Right cardiac atrium (tissue), 5 donors: Measurements from ENCODE around the gene LIMS4. TPM values are rescaled to one million over a fixed set of nuclear protein-coding genes. Genes with fewer than 3 reads are reported as not detected.
"Not testable (repeated sequence)": the region's sequence is repeated elsewhere in the genome, so short reads cannot be mapped to it uniquely, and the experiment has no call there.

Experiments used
- ATAC-seq, 2 donors: fragments of 200-7000 bp; cut with Tn5 transposase; one replicate each; pipeline versions ENCODE4 v1.8.0 to v1.9.1; 2020; ENCODE audit warnings: moderate library complexity in 2 of 2, mild to moderate bottlenecking in 1 of 2
- DNase-seq, 3 donors: peaks; one replicate each; pipeline ENCODE4 v3.0.0-alpha.2; 2020
- H3K27ac ChIP-seq: one replicate; pipeline ENCODE4 v1.5.1; 2013; ENCODE audit warnings: mild to moderate bottlenecking, low read length, control low read depth, moderate library complexity
- H3K27me3 ChIP-seq: one replicate; pipeline ENCODE4 v1.6.1; 2013; ENCODE audit not compliant: control insufficient read depth, insufficient read depth
- H3K4me1 ChIP-seq: one replicate; pipeline ENCODE4 v1.6.1; 2013; ENCODE audit warnings: low read length; ENCODE audit not compliant: control insufficient read depth, insufficient read depth
- H3K4me3 ChIP-seq: one replicate; pipeline ENCODE4 v1.5.1; 2013; ENCODE audit warnings: low read length, control low read depth
- H3K9me3 ChIP-seq: one replicate; pipeline ENCODE4 v1.6.1; 2013; ENCODE audit warnings: low read length; ENCODE audit not compliant: control insufficient read depth
- WGBS: extraction: QIAGEN DNeasy Blood & Tissue Kit; methylation state at CpG from one replicate; pipeline ENCODE4 v1.1.7; 2013; 5-methylcytosine and 5-hydroxymethylcytosine counted together
- intact Hi-C, 4 donors: fragments of 100-400 bp; cut with DNase I; formaldehyde crosslinking; loops; one replicate each; pipeline versions ENCODE4 v1.11.0 to v1.14.0; 2022 to 2023
- polyA plus RNA-seq: library from polyadenylated mRNA; stranded (reverse); fragments of 200-250 nt; gene quantifications from one replicate; pipeline ENCODE4 v1.2.3, GENCODE V29; 2013
- total RNA-seq, 4 donors: library from RNA; stranded (reverse); fragmentation: NEBNext Ultra II Directional; extraction: Animal tissue kit (Norgen Biotek cat#: 25700); gene quantifications; one replicate each; pipeline ENCODE4 v1.2.1, GENCODE V29; 2021
- donor health status: healthy with polysubstance abuse.
- donor health status: DM: no; HTN: yes; CAD: no.
- donor health status: DM: no; HTN: no; CAD: no.
- donor health status: DM: no; HTN: yes; CAD: no; lungs with severe emphysema.
- donor health status: DM: yes; HTN: yes; CAD: no.

Gene LIMS4
- total and polyA plus RNA-seq, 5 donors, result 1.4 to 3.4 (median 2.8) TPM

GRCh38 chr2:110475627-110476359, 3.2 kb upstream of the LIMS4 start:
- H3K27me3 ChIP-seq, H3K4me1 ChIP-seq, DNase-seq, ATAC-seq, intact Hi-C loops, H3K9me3 ChIP-seq, H3K4me3 ChIP-seq, H3K27ac ChIP-seq: not testable (repeated sequence)
- no CpG with 5 or more reads among the region's 3 CpGs for WGBS

- H3K4me3 ChIP-seq, intact Hi-C loops, H3K27ac ChIP-seq, H3K4me1 ChIP-seq, H3K27me3 ChIP-seq, DNase-seq, H3K9me3 ChIP-seq: not testable (repeated sequence)
- peak in 1 of 2 donors; percentile 23 for ATAC-seq
- no CpG with 5 or more reads among the region's 4 CpGs for WGBS
Observed at GRCh38 chr2:110474898-110475297, 2.3 kb upstream of the LIMS4 start.

- no CpG with 5 or more reads among the region's 3 CpGs for WGBS
- H3K27ac ChIP-seq, H3K4me3 ChIP-seq, H3K9me3 ChIP-seq, H3K27me3 ChIP-seq, intact Hi-C loops, H3K4me1 ChIP-seq, DNase-seq: not testable (repeated sequence)
- peak in 1 of 2 donors; percentile 31 for ATAC-seq
Observed at GRCh38 chr2:110473059-110473358, 393 bp upstream of the LIMS4 start.

DNA sequence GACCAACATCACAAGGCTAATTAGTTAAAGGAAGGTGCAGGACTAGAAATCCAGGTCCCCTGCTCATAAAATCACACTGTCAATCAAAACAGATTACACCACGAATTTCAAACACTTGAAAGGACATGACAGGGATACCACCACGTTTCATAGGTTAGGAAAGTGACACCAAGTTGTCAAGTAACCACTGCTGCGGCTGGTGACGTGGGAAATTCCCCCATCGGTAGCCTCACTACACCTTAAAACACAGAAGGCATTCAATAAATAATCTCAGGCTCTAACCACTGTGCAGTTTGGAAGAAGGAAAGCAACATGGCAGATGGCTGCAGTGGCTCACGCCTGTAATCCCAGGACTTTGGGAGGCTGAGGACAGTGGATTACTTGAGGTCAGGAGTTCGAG, 3.7 kb downstream of the LIMS4 start:
- H3K27me3 ChIP-seq, H3K9me3 ChIP-seq, H3K27ac ChIP-seq, H3K4me3 ChIP-seq, H3K4me1 ChIP-seq, ATAC-seq, intact Hi-C loops, DNase-seq: not testable (repeated sequence)
- no CpG with 5 or more reads among the region's 7 CpGs for WGBS

DNA sequence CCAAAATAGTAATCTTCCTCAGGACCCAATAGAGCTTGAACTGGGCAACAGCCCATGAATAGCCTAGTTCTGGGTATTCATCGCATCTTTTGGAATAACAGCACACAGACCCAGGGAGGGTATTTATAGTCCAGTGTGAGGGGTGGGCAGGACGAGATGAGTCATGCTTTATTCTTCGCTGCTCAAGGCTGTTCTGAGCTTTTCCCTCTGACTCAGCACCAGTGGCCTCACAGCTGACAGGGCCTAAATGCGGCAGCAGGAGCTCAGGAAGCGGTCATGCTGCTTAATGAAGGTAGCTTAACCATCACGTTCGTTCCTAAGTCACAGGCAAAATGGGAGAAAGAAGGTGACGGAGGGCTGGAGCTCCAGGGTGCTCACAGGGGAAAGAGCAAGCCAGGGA, 7.3 kb downstream of the LIMS4 start:
- H3K9me3 ChIP-seq, H3K27me3 ChIP-seq, DNase-seq, H3K4me1 ChIP-seq, H3K4me3 ChIP-seq, H3K27ac ChIP-seq, intact Hi-C loops: not testable (repeated sequence)
- WGBS, result no CpG with 5 or more reads among the region's 8 CpGs
- ATAC-seq, result peak; percentile 67 to 87

- H3K4me1 ChIP-seq, ATAC-seq, H3K27me3 ChIP-seq, intact Hi-C loops, H3K9me3 ChIP-seq, H3K4me3 ChIP-seq, DNase-seq, H3K27ac ChIP-seq: not testable (repeated sequence)
- WGBS, result no CpG with 5 or more reads among the region's 2 CpGs
Observed at GRCh38 chr2:110462458-110462857, 10.2 kb downstream of the LIMS4 start.

DNA sequence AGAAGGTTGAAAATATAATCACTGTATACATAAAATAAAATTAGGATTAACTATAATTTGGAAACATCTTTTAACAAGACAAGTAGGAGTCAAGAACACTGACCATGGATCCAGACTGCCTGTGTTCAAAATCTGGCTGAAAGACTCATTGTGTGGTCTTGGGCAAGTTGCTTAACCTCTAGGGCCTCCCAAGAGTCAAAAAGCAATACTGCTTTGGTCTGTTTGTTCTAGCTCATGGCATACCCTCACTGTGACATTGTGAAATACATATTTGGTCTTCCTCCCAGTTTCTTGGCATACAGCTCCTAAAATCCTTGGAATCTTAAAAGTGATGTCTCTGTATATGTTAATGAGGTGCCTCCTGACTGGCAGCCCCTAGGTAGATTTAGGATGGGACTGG, 12.3 kb downstream of the LIMS4 start:
- H3K9me3 ChIP-seq, H3K4me3 ChIP-seq, H3K27me3 ChIP-seq, DNase-seq, intact Hi-C loops, H3K27ac ChIP-seq, H3K4me1 ChIP-seq: not testable (repeated sequence)
- ATAC-seq, result peak; percentile 84 to 93

- intact Hi-C loops, H3K4me3 ChIP-seq, H3K27me3 ChIP-seq, H3K4me1 ChIP-seq, DNase-seq, H3K9me3 ChIP-seq, ATAC-seq, H3K27ac ChIP-seq: not testable (repeated sequence)
- no CpG with 5 or more reads among the region's 2 CpGs for WGBS
Observed at GRCh38 chr2:110457214-110457590, 15.4 kb downstream of the LIMS4 start.

DNA sequence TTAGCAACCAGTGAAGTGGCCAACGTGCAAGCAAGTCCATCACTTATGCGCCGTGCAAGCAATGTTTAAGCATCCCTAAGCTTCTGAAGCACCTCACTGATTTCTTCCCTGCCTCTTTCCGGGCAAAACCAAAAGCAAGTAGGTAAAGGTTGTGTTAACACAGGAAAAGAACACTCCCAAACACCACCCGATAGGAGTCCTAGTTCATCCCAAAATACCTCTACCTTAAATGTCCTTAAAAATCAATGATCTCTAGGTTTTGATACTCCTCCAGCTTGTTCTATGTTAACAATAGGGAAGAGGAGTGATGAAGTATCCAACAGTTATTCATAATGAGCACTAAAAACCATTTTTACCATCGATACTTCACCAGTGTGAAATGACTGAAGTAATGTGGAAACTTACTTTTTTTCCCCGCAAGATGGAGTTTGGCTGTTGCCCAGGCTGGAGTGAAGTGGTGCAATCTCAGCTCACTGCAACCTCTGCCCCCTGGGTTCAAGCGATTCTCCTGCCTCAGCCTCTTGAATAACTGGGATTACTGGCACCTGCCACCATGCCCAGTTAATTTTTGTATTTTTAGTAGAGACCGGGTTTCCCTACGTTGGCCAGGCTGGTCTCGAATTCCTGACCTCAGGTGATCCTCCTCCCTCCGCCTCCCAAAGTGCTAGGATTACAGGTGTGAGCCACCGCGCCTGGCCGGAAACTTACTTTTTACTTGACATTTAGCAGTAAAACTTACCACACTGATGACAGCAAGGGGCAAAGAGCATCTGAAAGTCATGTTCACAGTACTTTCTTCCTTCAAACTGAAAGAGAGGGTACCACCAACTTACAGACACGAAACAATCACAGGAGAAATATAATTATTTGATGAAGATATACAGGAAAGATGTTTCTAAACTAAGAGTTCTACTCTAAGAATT, 16.1 kb downstream of the LIMS4 start:
- H3K27ac ChIP-seq, DNase-seq, H3K4me3 ChIP-seq, ATAC-seq, H3K9me3 ChIP-seq, intact Hi-C loops, H3K27me3 ChIP-seq, H3K4me1 ChIP-seq: not testable (repeated sequence)
- 100% methylated on average over 1 of the region's 16 CpGs for WGBS

GRCh38 chr2:110455080-110455670, 17.4 kb downstream of the LIMS4 start:
- H3K4me1 ChIP-seq, H3K4me3 ChIP-seq, H3K27ac ChIP-seq, H3K27me3 ChIP-seq, H3K9me3 ChIP-seq, DNase-seq, intact Hi-C loops: not testable (repeated sequence)
- peak in 1 of 2 donors; percentile 32 for ATAC-seq
- no CpG with 5 or more reads among the region's 6 CpGs for WGBS

- intact Hi-C loops, DNase-seq, H3K27me3 ChIP-seq, H3K4me3 ChIP-seq, H3K4me1 ChIP-seq, ATAC-seq, H3K27ac ChIP-seq, H3K9me3 ChIP-seq: not testable (repeated sequence)
- no CpG with 5 or more reads among the region's 2 CpGs for WGBS
Observed at GRCh38 chr2:110450951-110451350, 21.7 kb downstream of the LIMS4 start.
